Measurements from ENCODE around the gene DIAPH2.

DNA sequence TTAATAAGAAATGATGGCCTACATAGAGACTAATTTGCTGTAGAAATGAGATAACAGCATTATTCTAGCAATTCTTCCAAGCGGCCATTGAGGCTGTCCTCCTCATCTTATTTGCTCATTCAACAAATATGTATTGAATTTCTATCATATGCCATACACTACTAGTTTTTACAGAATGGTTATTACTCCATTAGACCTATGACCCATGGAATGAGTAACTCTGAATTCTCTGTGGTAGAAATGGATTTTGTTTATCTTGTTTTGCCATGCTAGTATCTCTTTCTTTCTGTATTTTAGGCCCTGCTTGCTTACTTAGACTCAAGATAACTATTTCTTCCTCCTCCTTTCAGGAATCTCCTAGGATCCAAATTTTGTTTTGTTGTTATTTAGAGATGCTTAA lies 302.6 kb downstream of the DIAPH2 start:
- TF ChIP-seq ZNF274 (IDR thresholded peaks at IDR 0.05; ENCODE audit: low read length) (no peak), ZNF274 (tag by site-specific recombination; IDR thresholded peaks at IDR 0.05; ENCODE audit: borderline replicate concordance) (no peak)
- TF ChIP-seq, protein P1, sequence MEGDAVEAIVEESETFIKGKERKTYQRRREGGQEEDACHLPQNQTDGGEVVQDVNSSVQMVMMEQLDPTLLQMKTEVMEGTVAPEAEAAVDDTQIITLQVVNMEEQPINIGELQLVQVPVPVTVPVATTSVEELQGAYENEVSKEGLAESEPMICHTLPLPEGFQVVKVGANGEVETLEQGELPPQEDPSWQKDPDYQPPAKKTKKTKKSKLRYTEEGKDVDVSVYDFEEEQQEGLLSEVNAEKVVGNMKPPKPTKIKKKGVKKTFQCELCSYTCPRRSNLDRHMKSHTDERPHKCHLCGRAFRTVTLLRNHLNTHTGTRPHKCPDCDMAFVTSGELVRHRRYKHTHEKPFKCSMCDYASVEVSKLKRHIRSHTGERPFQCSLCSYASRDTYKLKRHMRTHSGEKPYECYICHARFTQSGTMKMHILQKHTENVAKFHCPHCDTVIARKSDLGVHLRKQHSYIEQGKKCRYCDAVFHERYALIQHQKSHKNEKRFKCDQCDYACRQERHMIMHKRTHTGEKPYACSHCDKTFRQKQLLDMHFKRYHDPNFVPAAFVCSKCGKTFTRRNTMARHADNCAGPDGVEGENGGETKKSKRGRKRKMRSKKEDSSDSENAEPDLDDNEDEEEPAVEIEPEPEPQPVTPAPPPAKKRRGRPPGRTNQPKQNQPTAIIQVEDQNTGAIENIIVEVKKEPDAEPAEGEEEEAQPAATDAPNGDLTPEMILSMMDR (tag by site-specific recombination; IDR thresholded peaks at IDR 0.05) = no peak

All from HEK293 (cell line).